ENCODE results near the gene MBOAT2.

Gene MBOAT2

DNA sequence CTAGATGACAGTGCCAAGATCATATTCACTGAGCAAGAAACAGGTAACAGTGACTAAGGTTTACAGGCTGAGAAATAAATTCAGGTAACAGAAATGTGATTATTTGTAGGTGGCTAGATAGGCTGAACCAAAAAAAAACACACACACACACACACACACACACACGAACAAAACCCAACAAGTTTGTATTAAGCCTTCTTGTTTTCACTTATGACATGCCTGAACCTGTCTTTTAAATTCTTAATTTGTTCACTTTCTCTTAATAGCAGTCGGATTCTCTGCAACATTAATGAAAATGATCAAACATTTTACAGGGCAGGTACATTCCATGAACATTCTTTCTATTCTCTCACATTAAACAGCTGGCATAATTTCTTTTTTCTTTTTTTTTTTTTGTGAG, 147.3 kb downstream of the MBOAT2 start:
- DNase-seq (ENCODE audit: low spot score): no peak

DNA sequence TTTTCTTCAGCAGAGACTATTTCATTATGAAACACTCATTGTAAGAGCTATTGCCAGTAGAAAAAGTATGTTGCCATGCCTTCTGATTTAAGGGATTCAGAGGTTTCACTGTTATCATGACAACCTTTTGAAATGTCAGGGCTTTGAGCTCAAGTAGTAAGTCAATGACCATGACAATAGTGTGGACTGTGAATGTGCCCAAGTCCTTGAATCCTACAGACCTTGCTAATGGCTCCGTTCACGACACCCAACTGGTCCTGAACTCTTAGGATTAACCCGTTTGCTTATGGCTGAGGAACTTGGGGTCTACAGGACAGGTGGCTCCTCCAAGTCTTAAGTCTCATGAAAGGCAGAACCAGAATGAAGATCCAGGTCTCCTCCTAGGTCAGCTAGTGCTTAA, 148.5 kb downstream of the MBOAT2 start:
- no peak for DNase-seq (ENCODE audit: low spot score)

DNA sequence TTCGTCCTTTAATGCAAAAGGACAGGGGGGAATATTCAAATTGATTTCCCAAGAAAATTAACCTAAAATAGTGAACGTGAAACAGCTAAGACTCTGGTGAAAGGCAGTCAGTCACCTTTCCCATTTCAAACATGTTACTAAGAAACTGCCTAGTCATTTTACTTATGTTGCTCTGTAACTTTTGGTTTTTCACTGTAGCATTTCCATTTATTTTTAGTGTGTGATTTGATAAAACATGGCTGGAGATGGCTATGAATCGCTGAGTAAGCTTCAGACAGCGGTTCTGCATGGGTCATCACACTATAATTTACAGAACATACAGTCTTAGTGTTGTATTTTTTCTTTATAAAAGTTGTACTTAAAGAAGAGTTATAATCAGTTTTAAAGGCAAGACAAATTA, 150.1 kb downstream of the MBOAT2 start:
- no peak for DNase-seq (ENCODE audit: low spot score)

DNA sequence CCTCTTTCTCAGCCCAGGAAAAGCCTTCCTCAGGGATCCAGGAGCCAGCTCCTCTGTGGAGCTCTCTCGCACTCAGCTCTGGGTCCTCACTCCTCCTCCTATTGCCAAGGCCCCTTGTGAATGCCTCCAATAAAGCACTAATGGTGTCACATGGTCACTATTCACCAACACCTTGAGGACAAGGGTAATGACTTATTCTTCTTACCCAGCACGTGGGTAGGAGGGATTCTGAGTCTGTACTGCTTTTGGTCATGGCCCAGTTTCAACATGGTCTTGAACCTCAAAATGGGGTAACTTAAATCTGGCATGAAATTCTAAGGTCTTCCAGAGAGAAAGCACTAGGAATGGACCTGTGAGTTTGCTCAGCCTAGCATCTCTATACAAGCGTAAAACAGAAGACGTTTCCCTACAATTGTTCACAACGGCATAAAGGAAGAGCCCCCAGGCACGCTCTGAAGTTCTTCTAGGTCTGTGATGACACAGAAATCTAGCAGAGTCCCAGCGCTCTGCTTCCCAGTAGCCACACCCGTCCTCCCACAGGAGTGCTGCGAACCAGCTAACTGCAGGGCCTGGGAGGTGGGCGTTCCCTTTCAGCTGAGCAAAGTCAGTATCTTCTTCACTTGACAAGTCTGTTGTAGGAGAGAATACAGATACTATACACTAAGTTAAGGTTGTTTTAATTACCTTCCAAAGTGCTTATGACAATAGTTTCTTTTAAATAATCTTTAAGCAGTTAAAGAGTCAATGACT, 151.5 kb downstream of the MBOAT2 start:
- no peak for DNase-seq (ENCODE audit: low spot score)

DNA sequence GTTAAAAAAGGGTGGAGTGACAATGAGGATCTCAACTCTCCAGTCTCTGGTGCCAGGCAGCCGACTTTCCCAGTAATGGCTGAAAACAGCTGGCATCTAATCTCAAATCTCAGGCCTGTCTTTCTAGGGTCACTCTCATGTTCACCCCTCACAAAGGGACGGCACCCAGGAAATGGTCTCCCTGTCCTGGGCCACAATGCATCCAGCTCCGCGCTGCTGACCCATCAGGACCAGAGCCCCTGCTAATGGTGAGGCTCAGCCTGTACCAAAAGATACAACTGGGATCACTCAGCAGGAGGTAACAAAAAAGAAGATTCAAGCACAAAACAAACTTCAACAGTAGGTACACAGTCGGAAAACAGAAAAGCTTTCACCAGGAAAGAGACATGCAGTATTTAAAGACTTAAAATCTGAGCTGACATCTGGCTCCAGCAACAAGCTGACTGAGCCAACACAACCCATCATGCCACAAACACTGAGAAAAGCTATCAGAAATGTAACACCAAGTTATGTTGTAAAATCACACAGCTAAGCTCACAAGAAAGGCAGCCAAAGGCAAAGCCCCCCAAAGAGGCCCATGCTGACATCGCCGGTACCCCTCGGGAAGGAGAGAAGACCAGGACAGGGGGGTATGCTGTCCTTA, 152.5 kb downstream of the MBOAT2 start:
- no peak for DNase-seq (ENCODE audit: low spot score)

DNA sequence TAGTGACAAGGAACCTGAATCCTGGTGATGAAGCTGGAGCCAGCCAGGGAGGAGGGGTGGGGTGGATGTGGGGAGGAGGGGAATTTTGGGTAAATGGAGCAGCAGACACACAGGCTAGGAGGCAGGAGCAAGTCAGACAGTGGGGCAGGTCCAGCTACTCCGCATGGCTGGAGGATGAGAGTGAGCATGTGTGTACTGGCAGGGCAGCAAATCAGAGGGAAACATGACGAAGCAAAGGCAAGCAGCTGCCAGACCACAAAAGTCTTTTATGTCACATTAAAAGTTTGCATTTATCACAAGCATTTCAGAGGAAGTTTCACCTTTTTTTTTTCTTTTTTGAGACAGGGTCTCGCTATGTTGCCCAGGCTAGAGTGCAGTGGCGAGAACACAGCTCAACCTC, 154.2 kb downstream of the MBOAT2 start:
- no peak for DNase-seq (ENCODE audit: low spot score)

DNA sequence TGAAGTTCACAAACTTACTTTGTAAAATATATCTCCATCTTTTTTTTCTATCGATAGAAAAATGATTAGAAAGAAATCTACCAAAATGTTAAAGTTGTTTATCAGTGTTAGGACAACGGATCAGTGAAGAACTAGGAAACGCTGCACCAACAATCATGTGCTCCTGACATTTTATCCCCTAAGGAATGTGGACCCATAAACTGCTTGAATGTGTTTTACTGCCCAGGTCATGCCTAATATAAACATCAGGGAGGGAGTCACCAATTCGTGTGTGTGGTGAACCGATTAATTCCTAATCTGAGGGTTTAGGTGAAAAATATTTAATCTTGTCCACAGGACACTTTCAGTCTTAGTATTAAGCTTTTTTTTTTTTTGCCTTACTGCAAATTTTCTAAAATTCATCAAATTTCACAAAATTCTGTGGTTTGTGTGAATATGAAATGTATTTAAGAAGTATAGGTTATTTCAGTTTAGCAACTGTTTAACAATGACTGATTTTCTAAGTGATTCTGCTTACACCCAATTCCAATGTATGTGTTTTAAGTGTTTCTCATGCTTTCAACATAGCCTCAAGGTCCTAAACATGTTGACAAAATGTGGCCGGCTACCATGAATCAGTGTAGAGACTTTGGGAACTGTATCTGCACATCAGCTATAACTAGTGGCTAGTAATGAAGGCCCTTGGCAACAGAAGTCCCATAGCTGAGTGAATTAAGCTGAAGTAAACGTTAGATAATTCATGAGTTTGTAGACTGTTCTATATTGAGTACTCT, 155.0 kb downstream of the MBOAT2 start:
- peak; percentile 26 for DNase-seq (ENCODE audit: low spot score)

DNA sequence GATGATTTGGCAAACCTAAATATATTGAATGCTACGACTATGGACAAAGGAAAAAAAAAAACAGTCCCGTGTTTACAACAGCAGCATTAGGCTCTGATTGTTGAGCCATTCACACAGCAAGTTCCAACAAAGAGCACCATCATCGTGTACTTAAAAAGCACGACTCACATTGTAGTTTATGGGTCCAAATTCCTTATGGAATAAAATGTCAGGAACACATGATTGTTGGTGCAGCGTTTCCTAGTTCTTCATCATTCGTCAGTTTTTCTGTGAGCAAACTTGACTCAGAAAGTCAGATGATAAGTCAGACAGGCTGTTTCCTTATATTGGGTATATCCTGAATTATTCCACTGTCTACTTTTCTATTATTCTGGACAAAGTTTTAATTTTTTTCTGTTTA, 156.1 kb downstream of the MBOAT2 start:
- no peak for DNase-seq (ENCODE audit: low spot score)

DNA sequence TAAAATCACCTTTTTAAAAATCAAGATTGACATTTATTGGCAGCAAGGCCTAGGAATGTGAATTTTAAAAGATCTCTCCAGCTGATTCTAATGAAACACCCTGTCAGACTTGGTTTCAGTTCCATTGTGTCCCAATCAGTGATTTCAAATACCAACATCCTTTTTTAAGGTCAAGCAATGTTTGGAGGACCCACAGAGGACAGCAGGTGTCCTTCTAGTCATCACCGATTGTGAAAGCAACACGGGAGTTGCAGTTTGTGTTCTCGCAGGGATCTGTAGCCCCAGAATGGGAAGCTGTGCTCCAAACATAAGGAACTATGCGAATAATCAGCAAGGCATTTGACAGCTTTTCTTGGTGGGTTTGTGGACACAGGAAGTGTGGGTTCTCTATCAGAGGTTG, 161.6 kb downstream of the MBOAT2 start:
- no peak for DNase-seq (ENCODE audit: low spot score)

DNA sequence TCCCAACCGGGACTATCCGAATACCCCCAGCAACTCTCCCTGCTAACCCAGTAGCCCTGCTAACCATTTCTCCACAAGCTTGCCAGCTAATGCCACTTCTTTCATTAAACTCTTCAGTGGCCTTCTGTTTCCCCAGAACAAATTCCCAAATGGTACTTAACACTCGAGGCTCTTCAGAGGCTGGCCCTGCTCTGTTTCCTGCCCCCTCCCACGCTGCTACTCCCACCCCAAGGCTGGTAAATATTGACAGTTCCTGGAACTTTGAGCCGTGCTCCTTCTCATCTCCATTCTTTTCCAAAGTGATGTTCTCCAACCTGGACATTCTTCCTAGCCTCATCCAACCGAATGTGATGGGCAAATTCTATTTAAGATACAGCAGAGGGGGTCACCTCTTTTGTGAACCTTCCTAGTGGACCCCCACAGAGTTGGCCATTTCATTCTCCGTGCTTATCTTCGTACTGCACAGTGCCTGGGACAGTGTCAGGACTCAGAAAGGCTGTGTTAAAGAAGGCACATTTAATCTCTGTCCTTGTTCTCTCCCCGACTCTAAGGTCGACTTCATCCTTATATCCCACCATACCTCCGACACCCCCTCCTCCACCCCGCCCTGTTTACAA, 162.9 kb downstream of the MBOAT2 start:
- no peak for DNase-seq (ENCODE audit: low spot score)

DNA sequence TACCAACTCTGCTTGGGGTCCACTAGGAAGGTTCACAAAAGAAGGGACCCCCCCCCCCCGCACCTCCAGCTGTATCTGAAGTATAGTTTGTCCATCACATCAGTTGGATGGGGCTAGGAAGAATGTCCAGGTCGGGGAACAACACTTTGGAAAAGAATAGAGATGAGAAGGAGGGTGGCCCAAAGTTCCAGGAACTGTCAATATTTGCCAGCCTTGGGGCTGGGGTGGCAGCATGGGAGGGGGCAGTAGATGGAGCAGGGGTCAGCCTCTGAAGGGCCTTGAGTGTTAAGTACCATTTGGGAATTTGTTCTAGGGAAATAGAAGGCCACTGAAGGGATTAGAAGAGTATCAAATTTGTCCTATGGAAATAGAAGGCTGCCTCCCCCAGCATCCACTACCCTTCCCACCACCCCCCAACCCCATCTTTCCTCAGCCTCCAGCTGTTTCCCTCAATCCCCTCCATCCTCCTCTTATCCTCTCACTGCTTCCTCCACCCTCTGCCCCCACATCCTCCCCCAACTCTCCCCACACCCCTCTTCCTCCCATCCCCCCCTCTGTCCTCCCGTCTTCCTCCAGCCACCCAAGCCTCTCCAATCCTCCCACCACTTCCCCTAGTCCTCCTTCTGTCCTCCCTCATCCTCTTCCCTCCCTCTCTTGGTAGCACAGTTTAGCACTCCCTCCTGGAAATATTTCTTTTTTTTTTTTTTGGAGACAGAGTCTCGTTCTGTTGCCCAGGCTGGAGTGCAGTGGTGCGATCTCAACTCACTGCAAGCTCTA, 164.1 kb downstream of the MBOAT2 start:
- DNase-seq (ENCODE audit: low spot score): no peak

DNA sequence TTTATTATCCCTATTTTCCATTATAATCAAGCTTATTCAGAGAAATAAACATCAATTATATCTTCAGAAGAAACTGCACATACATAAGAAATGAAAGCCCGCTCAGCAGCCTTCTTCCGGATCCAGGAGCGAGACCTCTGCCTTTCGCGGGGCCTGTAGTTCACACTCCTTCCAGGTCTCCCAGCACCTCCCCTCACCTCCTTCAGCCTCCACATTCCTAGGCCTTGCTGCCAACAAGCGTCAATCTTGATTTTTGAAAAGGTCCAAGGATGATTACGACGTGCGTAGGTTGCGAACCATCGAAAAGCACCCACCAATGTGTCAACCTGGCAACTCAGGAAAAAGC, 165.7 kb downstream of the MBOAT2 start:
- DNase-seq (ENCODE audit: low spot score): no peak

DNA sequence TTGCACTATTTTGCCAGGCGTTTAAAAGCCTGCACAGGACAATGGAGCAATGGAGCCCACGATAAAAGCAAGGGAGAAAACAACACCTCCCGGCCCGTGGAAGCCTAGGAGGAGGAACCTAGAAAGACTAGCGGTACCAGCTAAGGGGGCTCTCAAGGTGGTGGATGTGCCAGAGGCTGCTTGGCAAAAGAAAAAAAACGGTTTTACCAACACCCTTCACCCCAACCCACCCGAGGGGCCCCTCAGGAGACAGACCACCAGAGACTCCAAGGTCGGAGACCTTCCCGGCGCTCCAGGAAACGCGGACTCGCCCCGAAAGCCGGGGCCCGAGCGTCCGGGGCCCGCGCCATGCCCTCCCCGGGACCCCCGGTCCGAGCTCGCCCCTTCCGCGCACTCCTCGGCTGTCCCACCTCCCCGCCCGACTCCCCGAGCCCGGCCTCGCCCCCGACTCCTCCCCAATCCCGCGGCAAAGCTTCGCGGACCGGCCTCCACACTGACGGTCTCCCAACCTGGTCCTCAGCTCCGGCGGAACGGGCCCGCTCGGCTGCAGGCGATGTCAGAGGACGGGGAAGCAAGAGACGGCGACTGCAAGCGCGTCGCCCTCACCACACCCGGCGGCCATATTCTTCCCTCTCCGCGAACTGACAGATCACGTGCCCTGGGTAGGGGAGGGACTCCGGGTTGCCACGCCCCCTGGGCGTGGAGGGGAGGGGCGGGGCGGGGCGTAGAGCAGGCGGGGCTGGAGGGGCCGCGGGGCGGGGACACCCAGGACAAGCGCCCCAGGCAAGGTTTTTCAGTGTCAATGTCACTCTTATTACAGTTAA, 166.3 kb downstream of the MBOAT2 start, which contains the start of gene KIDINS220:
TSS of gene KIDINS220 (minus strand) at position 643 of the 824 bp plus-strand sequence. CDS start 10,520 bp downstream, outside the sequence.
- peak; percentile 88 for DNase-seq (ENCODE audit: low spot score)

DNA sequence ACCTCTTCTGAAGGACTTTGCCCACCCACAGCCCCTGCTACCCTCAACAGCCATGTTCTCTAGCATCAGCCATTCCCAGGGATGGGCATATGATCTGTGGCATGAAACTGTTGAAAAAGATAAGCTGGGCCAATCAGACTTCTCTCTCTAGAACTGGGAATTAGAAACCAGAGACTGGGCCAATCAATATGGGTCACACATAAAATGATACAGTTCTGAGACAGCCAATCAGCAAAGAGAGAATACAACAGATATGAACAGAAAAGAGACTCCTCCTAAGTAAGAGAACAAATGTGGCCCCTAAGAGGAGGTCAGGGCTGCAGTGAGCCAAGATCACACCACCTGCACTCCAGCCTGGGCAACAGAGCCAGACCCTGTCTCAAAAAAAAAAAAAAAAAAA, 168.2 kb downstream of the MBOAT2 start:
- no peak for DNase-seq (ENCODE audit: low spot score)

DNA sequence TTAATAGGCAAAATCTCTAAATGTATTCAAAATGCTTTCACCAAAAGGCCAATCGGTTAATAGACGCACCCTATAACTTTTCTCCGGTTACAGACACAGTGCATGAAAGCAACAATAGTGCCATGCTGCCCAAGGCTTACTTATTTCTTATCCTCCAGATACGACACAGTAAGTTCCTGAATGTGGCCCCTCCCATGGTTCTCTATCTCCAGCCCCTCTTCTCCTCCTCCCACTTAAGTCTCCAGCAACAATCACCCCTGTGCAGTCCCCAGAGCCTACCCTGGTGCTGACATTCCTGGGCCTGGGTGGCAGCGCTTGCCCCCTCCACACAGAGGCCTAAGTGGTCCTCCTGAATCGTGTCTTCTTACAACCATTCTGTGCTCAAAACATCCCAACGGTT, 169.6 kb downstream of the MBOAT2 start:
- no peak for DNase-seq (ENCODE audit: low spot score)

DNA sequence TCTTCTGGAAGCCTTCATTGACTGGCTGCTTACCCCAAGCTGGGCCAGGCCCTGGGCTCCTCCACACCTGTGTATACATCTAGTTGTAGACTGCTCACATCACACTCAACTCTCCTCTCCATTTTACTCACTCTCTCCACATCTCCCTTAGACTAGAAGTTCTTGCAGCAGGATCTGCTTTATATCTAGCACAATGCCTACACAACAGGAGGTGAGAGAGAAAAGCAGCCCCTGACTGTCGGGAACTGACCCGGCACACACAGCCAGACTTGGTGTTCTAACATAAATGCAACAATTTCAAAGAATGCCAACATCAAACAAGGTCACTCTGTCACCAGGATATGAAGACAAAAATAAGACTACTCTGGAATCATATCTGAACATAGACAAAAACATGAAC, 172.0 kb downstream of the MBOAT2 start:
- no peak for DNase-seq (ENCODE audit: low spot score)

DNA sequence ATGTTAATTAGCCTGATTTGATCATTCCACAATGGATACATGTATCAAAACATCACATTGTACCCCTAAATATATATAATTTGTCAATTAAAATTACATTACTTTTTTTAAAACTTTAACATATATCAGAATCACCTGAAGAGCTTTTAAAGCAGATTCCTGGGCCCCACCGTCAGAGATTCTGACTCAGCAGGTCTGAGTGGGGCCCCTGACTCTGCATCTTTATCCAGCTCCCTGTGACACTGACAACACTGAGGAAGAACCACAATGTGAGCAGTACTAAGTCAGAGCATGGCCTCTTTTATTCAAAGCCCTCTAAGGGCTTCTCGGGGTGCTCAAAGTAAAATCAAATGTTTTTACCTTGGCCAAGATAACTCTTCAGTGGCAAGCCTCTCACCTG, 175.8 kb downstream of the MBOAT2 start:
- no peak for DNase-seq (ENCODE audit: low spot score)

DNA sequence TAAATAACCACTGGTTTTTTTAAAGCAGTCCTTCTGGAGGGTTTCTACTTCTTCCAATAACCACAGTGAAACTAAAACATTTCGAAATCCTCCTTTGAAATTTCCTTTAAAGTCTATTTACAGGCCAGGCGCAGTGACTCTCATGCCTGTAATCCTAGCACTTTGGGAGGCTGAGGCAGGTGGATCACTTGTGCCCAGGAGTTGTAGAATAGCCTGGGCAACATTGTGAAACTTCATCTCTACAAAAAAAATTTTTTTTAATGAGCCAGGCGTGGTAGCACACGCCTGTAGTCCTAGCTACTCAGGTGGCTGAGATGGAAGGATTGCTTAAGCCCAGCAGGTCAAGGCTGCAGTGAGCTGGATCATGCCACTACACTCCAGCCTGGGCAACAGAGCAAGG, 181.3 kb downstream of the MBOAT2 start:
- no peak for DNase-seq (ENCODE audit: low spot score)

DNA sequence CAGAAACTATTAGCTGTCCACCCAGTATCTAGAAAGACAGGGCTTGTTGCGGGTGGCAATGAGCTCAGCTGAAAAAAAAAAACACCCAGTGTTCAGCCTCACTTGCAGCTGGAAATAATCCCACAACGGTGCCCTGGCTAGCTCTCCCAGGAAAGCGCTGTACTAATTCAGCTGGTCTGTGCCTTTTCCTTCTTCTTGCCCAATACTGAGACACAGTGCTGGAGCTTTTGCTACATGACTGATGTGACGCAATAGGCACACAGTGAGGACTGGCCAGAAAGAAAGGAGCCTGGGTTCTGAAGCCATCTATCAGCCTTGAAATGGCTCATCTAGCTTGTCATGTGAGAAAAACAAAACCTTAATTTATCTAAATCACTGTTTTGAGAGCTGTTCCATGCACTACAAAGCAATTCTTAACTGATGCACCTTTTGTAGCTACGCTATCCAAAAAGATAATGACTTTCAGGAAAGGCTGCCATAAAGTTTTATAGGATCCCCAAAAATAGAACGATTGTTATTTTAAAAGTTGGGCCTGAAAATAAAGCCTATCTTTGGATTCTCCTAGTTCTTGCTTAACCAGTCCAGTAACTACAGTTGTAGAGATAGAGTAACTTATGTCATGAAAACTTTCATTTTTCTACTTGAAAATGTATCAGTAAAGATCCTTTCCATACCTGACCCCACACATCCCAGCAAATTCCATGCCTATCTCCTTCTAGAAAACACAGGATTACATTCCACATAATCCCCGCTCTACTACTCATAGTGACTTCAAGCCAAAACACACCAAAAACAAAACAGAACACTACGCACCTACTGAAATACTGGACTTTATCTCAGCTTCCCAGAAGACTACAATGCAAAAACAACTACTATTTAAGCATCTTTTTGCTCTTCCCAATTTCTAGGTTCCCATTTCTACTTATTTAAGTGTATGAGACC, 181.9 kb downstream of the MBOAT2 start:
- peak; percentile 50 for DNase-seq (ENCODE audit: low spot score)

DNA sequence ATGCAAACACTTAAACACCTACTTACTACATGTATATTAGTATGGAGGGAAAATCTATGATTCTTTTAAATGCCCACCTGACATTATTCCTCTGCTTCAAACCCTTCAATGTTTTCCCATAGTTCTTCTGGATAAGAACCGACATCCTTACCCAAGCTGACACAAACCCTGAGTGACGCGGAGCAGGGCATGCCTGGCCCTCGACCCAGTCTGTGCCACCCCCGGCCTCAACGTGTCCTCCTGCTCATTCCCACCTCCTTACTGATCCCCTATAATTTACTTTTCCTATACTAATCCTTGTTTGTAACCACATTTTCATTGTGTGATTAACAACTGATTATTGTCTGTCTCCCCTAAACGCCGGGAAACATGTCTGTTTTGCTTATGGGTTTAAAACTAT, 183.5 kb downstream of the MBOAT2 start:
- DNase-seq (ENCODE audit: low spot score): no peak

Data from HuH-7 (cell line).